HG03097 (cell line): ENCODE measurements around the gene GIPC3.
"Not testable (repeated sequence)": the region's sequence is repeated elsewhere in the genome, so short reads cannot be mapped to it uniquely, and the experiment has no call there.

Experiments
- ATAC-seq: cut with Tn5 transposase; IDR thresholded peaks from one replicate; pipeline ENCODE4 v1.9.1; 2021; ENCODE audit not compliant: unreplicated experiment, low FRiP score

Gene GIPC3

DNA sequence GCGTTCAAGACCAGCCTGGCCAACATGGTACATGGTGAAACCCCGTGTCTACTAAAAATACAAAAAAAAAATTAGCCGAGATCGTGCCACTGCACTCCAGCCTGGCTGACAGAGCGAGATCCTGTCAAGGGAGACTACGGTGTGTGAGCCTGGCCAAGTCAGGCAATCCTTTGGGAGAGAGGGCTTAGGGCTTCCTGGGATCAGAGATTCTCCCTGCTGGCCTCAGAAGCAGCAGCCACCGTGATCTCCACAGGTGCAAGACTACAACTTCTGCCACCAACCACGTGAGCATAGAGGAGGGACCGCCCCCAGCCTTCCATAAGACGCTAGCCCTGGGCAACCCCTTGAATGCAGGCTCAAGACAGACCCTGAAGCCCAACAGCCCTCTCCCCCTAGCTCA lies 35.5 kb upstream of the GIPC3 start:
- ATAC-seq = no peak

DNA sequence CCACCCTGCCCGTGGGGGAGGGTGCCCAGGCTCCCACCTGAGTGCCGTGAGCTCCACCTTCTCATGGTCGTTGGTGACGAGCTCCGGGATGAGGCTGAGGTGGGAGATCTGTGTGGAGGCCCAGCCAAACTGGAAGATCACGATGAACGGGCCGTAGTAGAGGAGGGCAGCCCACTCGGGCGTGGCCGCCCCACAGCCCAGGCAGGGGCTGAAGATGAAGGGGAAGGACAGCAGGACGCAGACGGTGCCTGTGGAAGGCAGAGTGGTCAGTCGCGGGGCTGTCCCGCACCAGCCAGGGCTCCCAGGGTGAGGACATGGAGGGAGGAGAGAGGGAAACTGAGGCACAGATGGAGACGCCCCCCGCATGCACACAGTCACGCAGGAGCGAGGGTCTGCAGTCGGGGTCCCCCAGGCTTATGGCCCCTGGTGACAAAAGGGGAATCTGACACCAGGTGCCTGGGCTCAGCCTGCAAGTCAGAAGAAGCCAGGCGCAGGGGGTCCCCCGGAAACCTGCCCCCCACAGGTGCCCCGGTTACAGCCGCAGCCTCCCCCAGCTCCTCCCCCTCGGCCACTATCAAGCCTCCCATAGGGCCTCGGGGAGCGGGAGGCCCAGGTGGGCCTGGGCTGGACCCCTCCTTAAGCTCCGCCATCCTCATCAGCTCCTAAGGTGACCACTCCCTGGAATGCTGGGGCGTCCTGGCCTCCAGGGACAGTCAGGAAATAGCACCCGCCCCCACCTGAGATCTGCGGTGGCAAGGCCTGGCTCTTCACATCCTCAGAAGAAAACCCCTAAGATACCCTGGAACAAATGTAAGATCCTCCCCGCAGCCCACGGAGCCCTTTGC lies 34.1 kb upstream of the GIPC3 start:
- ATAC-seq = no peak

DNA sequence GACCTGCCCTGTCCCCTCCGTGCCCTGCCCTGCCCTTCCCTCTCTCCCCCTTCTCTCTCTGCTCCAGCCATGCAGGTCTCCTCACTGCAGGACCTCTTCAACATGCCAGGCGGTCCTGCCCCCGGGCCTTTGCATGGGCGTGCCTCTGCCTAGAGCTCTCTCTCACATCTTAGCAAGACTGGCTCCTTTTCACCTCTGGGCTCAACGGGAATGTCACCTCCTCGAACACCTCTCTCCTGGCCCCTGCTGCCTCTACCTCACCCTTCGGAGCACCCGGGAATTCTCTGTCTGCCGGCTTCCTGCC lies 33.5 kb upstream of the GIPC3 start:
- no peak for ATAC-seq

DNA sequence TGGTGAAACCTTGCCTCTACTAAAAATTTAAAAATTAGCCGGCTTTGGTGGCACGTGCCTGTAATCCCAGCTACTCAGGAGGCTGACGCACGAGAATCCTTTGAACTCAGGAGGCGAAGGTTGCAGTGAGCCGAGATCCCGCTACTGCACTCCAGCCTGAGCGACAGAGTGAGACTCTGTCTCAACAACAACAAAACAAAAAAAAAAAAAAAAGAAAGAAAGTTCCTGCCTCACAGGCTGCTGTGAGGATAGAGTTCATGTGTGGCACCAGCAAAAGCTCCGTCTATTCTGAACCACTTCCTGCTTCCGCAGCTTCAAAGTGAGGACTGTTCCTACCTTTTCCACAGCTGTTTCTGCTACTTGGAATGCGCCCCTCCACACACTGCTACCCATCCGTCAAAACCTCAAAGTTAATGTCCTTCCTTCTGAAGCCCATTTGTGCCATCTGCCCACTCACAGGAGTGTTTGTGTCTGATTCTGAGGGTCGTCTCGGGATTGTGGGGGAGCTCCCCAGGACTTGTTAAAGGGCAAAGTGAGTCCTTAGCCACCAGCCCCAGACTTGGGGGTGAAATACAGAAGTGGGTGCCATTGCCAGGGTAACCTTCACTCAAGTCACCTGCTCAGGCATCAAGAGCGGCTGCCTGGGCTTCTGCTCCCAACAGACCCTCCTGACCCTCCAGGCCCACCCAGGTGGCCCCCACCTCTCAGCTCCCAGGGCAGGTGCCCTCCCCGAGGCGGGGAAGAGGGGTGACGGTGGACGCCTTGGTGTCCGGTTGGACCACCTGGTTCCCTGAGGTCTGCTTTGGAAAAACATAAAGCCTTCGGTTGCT lies 30.8 kb upstream of the GIPC3 start:
- ATAC-seq = no peak

DNA sequence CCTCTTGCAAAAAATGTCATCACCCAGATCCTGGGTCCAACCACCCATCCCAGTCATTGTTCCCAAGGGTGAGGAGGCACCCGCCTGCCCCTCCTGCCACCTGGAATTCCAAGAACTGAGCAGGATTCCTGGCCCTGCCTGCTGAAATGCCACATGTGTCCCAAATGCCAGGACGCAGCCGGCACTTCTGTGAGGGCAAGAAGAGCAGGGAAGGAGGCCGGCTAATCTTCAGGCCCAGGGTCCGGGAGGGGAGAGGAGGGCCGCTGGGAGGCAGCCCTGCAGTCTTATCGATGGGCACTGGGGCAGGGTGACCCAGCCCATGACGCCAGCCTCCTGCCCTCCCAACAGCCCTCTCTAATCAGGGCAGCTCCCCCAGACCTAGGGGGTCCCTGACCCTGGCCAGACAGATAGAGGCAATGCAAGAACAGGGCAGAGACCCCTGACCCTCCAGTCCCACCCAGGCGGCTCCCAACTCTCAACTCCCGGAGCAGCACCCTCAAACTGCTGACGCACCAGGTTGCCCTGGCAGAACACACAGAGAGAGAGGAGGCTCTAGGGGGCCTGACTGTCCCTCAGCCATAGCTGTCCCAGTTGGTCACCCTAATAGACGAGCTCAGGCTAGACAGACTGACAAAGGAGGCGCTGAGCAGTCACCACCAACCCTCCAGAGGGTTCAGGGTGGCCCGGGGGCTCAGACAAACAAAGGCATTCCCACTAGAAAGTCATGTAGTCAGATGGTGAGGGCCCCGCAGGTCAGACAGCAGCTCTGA lies 29.4 kb upstream of the GIPC3 start:
- no peak for ATAC-seq

DNA sequence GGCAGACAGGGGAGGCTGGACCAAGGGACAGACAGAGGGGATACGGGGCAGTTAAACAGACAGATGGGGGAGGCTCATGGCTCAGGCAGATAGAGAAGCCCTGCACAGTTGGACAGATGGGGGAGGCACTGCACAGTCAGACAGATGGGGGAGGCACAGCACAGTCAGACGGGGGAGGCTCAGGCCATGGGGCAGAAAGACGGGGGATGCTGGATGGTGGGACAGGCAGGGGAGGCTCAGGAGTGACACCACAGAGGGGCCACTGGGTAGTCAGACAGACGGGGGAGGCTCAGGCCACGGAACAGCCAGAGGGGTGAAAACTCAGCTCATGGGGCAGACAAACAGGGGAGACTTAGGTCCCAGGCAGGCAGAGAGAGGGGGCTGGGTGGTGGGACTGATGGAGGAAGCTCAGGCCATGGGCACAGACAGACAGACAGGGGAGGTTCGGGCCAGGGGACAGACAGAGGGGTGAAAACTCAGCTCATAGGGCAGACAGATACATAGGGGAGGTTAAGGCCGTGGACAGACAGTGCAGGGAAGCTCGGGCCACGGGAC lies 28.8 kb upstream of the GIPC3 start:
- ATAC-seq = no peak

DNA sequence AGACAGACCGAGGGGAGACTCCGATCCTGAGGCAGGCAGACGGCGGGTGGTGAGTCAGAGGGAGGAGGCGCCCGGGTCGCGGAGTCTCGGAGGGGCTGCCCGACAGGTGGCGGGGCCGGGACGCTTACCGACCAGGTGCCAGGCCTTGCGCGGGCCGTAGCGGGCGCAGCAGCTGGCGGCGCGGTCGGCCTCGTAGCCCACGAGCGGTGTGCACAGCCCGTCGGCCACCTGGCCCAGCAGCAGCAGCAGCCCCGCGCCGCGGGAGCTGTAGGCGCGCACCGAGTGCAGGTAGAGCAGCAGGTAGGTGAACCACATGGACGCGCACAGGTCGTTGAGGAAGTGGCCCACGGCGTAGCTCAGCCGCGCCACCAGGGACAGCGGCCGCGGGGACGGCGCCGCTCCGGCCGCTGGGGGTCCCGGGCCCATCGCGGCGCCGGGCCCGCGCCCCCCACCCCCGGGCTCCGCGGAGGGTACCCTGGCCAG lies 28.3 kb upstream of the GIPC3 start:
- no peak for ATAC-seq

DNA sequence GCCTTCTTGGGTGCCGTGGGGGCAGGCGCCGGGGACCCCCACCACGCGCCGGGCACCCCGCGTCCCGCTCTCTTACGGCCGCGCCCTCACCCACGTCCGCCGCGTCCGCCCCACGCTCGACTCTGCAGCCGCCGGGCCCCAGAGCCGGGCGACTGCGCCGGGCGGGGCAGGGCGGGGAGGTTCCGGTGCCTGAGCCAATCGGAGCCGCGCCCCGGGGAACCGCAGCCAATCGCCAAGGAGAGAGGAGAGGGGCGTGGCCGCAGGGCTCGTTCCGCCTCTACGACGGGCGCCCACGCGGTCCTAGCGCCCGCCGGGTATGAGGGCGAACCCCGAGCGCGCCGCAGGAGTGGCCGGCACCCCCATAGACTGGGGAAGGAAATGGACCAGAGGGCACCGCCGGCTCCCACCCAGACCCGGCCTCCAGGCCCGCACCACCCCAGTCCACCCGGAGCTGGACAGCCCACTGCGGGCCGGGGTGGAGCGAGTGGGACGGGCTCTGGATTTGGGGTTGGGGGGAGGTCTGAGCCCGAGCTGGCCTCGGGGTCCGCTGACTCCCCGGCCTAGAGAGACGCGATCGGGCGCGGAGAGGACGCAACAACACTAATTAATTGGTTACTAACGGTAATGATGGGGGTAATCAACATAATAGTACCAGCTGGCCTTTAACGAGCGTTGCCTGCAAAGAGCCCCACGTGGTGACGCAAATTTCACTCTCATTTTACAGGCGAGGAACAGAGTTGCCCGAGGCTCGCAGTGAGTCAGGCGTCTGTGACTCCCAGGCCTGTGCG lies 27.6 kb upstream of the GIPC3 start, which contains the start of gene MFSD12:
Gene MFSD12 (minus strand): TSS at position 126 of the 788 bp plus-strand sequence. CDS start 183 bp downstream, outside the sequence.
- ATAC-seq = peak; percentile 67

DNA sequence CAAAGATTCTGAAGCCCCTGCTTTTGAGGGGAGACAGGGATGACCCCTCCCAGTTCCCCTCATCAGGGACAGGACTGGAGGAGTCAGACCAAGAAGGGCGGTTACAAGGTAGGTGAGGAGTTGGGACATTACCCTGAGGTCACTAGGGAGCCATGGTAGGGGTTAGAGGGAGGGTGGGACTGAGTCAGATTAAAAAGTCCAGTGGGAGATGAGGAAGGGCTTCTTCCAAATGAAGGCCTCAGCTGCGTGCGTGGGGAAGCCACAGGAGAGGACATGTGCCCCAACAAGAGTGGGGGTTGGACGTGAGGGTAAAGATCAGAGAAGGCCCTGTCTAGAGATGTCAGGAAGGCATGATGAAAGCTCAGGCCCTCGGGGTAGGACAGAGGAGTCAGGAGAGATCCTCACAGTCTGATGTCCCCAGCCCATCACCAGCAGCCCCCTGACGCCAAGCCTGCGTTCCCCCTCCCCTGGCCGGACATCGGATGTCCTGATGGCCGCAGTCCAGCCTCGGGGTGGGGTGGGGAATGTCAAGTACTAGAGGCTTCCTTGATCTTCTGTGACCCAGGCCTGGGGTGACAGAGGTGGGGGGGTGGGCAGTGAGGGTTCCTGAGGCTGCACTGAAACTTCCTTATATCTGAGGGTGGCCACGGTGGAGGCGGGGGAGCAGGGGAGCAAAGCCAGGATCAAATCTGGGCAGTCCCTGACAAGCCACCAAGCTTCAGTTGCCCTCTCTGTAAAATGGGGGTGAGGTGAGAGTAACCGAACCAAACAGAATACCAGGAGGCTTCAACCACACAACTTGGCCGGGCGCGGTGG lies 21.4 kb upstream of the GIPC3 start:
- ATAC-seq = no peak

DNA sequence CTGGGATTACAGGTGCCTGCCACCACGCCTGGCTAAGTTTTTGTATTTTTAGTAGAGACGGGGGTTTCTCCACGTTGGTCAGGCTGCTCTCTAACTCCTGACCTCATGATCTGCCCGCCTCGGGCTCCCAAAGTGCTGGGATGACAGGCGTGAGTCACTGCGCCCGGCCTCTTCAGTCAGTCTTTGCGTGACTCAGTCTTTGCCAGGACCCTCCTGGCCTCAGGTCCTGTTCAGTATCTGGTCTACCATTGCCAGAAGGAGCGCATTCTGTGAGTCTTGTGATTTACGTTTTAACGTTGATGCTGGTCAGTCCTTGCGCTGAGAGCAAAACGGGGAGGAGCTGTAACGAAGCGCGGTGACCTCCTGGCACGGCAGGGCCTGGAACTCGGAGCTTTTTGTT lies 20.1 kb upstream of the GIPC3 start:
- ATAC-seq = no peak

DNA sequence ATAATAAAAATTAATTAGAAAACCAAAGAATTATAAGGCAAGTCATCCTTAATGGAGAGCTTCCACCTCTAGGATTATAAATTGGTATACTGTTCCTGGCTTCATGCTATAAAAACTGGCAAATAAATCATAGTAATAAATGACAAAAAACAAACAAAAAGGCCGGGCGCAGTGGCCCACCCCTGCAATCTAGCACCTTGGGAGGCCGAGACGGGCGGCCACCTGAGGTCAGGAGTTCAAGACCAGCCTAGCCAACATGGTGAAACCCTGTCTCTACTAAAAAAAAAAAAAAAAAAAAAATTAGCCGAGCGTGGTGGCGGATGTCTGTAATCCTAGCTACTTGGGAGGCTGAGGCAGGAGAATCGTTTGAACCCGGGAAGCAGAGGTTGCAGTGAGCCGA lies 15.2 kb upstream of the GIPC3 start:
- ATAC-seq = not testable (repeated sequence)

DNA sequence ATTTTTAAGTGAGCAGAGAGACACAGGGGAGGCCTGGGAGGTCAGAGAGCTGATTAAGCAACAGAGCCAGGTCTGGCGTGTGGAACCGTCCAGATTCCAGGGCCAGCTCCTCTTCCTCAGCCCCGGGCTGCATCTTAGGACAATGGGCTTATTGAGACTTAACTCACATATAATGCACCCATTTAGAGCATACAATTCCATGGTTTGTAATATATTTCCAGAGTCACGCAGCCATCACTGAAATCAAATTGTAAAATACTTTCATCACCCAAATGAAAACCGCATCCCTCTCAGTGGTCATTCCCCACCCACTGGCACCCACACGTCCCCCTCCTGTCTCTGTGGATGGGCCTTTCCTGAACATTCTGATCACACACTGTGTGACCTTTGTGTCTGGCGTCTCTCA lies 14.7 kb upstream of the GIPC3 start:
- ATAC-seq = no peak

DNA sequence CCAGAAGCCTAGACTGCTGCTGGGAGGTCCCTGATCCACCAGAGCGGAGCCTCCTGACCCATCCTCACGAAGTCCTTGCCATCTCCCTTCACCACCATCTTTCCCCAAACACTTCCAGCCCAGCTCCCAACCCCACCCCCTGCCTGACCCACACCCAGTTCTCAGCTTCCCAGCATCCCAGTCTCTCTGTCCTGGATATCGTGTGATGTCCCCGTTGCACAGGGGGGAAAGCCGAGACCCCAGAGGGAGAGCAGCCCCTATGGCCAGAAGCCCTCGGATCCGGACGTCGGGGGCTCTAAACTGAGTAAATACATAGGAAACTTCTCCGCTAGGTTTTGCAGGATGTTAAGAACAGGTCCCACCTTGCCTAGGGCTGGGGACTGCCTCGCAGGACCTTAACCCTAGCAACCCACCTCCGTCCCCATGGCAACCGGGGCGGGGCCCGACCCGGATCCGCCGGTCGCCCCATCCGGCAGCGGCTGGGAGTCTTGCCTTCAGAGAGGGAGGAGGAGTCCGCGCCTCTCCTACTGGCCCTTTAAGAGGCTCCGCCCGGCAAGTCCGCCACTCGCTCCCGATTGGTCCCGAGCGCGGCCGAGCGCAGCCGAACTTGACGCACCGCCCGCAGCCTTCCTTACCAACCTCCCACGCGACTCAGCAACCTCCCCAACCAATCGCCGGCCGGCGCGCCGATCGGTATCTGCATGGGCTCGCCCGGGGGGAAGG lies 13.0 kb upstream of the GIPC3 start:
- ATAC-seq = peak; percentile 86

DNA sequence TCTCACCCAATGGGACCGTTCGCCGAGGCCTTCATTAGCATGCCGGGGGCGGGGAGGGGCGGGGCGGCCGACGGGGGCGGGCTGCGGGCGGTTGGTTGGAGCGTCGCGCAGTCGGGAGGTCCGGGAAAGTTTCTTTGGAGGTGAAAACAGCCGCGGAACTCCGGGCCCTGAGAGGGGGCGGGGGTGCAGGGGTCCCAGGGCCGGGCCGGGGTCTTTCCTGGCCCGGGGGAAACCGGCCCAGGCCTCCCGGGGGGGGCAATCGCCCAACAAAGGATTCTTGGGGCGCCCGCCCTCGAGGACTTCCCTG lies 12.5 kb upstream of the GIPC3 start, which contains the start of gene HMG20B:
Gene HMG20B (plus strand): TSS at position 90 of the 307 bp plus-strand sequence. CDS start 366 bp downstream, outside the sequence.
- ATAC-seq = no peak

DNA sequence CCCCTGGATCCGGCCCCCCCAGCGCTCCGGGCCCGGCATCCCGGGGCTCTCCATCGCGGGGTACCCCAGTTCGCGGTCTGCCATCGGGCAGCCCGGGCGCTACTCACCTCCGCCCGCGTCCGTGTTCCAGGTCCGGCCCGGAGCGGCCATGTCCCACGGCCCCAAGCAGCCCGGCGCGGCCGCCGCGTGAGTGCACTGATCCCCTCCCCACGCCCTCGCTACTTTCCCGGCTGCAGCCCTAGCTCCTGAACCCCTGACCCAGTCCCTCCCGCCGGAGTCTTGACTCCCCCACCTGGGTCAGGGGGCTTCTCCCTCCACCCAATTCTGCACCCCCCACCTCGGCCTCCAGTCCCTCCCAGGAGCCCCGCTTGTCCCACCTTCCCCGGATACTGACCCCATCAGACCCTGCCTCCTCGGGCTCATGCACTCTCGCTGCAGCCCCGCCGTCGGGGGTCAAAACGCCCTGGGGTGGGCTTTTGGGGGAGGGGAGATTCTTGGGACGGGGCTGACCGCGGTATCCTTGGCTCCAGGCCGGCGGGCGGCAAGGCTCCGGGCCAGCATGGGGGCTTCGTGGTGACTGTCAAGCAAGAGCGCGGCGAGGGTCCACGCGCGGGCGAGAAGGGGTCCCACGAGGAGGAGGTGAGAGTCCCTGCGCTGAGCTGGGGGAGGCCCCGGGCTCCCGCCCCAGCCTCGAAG lies 12.0 kb upstream of the GIPC3 start:
- ATAC-seq = peak; percentile 6

DNA sequence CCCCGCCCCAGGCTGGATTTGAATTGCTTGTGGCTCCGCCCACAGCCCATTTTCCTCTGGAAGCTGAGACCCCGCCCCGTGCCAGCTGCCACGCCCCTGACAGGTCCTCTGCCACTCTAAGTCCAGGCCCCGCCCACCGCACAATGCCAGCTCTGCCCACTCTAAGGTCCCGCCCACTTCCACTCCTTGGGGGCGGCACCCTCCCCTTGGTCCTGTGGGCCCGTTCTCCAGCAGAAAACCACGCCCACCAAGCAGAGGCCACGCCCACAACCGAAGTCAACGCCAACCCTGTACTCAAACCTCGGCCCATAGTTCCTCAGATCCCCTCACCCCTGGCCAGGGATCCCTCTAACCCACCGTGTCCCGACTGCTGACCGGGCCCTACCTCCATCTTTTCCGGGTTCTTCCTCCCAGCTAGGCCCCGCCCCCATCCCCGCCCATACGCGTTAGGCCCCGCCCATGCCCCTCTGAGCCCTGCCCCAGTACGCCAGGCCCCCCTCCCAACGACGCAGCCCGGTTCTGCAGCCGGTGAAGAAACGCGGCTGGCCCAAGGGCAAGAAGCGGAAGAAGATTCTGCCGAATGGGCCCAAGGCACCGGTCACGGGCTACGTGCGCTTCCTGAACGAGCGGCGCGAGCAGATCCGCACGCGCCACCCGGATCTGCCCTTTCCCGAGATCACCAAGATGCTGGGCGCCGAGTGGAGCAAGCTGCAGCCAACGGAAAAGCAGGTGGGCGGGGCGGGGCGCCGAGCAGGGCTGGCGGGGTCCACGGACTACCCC lies 11.2 kb upstream of the GIPC3 start:
- ATAC-seq = no peak

DNA sequence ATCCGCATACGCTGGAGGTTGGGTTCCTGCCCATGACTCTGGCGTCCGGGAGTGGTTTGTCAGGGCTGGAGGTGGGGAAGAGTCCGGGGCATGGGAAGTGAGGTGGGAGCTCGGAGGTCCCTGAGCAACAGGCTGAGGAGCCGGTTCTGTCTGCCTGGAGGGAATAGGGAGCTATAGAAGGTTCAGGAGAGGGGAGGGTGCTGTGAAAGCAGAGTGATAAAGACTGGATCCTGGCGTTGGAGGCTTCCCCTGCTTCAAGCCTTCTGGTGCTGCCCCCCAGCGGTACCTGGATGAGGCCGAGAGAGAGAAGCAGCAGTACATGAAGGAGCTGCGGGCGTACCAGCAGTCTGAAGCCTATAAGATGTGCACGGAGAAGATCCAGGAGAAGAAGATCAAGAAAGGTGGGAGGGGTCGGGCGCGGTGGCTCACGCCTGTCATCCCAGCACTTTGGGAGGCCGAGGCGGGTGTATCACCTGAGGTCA lies 10.0 kb upstream of the GIPC3 start:
- ATAC-seq = no peak
